ENCODE data around the gene FOLR1. TPM values are rescaled to one million over a fixed set of nuclear protein-coding genes. Genes with fewer than 3 reads are reported as not detected.
"Not testable (repeated sequence)": the region's sequence is repeated elsewhere in the genome, so short reads cannot be mapped to it uniquely, and the experiment has no call there.

Gene FOLR1
- total RNA-seq, 6 experiments from 2014 or later, result 0.20 to 0.48 (median 0.38) TPM; not detected in 2

DNA sequence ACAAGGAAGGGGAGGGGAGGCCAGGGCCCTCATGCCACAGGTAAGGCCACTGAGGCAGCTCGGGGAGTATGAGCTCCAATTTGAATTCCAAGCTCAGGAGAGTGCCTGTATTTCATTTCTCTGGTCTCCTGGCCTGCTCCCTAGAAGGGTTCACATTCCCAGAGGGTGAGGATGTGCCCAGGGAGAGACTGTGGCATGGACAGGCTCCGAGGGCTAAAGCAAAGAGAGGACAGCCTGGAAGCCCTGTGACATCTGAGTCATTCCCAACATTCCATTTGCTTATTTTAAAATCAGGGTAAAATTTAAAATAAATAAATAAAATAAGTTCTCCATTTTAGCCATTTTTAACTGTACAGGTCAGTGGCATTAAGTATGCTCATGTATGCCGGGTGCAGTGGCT, 18.6 kb upstream of the FOLR1 start:
- peak; percentile 15 for DNase-seq
- peaks cover 13% of the 10 kb centered on the region for H3K4me1 Mint-ChIP-seq (ENCODE audit: low read depth)
- H3K36me3 Mint-ChIP-seq (ENCODE audit: low read depth), result no peaks in the 10 kb centered on the region
- H3K27me3 Mint-ChIP-seq (ENCODE audit: insufficient read depth), result no peaks in the 10 kb centered on the region; the same call in 1 of the 2 replicates
- H3K4me3 Mint-ChIP-seq, result no peak overlapping the region
- peak overlapping the region; percentile 29; the same call in 1 of the 2 replicates for H3K27ac Mint-ChIP-seq
- TF ChIP-seq, protein P1, sequence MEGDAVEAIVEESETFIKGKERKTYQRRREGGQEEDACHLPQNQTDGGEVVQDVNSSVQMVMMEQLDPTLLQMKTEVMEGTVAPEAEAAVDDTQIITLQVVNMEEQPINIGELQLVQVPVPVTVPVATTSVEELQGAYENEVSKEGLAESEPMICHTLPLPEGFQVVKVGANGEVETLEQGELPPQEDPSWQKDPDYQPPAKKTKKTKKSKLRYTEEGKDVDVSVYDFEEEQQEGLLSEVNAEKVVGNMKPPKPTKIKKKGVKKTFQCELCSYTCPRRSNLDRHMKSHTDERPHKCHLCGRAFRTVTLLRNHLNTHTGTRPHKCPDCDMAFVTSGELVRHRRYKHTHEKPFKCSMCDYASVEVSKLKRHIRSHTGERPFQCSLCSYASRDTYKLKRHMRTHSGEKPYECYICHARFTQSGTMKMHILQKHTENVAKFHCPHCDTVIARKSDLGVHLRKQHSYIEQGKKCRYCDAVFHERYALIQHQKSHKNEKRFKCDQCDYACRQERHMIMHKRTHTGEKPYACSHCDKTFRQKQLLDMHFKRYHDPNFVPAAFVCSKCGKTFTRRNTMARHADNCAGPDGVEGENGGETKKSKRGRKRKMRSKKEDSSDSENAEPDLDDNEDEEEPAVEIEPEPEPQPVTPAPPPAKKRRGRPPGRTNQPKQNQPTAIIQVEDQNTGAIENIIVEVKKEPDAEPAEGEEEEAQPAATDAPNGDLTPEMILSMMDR (IDR thresholded peaks at IDR 0.05), result no peak
- no peaks in the 10 kb centered on the region for H3K9me3 Mint-ChIP-seq

- H3K4me1 Mint-ChIP-seq (ENCODE audit: low read depth), result peaks cover 19% of the 10 kb centered on the region
- no peak overlapping the region for H3K27ac Mint-ChIP-seq
- no peak overlapping the region for H3K4me3 Mint-ChIP-seq
- TF ChIP-seq, protein P1 (IDR thresholded peaks at IDR 0.05), result no peak
- no peaks in the 10 kb centered on the region for H3K36me3 Mint-ChIP-seq (ENCODE audit: low read depth)
- no peaks in the 10 kb centered on the region; the same call in 1 of the 2 replicates for H3K27me3 Mint-ChIP-seq (ENCODE audit: insufficient read depth)
- no peaks in the 10 kb centered on the region for H3K9me3 Mint-ChIP-seq
- DNase-seq, result no peak
Observed at GRCh38 chr11:72174302-72175070, 17.5 kb upstream of the FOLR1 start.

DNA sequence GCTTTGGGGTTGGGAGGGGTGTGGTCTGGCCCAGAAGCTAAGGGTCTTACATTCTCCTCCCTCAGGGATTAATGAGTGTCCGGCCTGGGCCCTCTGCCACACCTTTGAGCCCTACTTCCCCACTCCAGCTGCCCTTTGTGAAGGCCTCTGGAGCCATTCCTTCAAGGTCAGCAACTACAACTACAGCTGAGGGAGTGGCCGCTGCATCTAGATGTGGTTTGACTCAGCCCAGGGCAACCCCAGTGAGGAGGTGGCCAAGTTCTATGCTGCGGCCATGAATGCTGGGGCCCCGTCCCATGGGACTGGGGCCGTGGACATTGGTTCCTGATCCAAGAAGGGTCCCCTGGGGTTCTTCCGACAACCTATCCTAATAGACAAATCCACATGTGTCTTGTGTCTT, 14.3 kb upstream of the FOLR1 start:
- Mint-ChIP-seq H3K36me3 (ENCODE audit: low read depth) (no peaks in the 10 kb centered on the region), H3K4me3 (no peak overlapping the region), H3K4me1 (ENCODE audit: low read depth) (peaks cover 39% of the 10 kb centered on the region), H3K27ac (no peak overlapping the region), H3K27me3 (ENCODE audit: insufficient read depth) (peaks cover 1% of the 10 kb centered on the region; the same call in 1 of the 2 replicates), H3K9me3 (no peaks in the 10 kb centered on the region)
- no peak for DNase-seq
- TF ChIP-seq, protein P1 (IDR thresholded peaks at IDR 0.05), result no peak

DNA sequence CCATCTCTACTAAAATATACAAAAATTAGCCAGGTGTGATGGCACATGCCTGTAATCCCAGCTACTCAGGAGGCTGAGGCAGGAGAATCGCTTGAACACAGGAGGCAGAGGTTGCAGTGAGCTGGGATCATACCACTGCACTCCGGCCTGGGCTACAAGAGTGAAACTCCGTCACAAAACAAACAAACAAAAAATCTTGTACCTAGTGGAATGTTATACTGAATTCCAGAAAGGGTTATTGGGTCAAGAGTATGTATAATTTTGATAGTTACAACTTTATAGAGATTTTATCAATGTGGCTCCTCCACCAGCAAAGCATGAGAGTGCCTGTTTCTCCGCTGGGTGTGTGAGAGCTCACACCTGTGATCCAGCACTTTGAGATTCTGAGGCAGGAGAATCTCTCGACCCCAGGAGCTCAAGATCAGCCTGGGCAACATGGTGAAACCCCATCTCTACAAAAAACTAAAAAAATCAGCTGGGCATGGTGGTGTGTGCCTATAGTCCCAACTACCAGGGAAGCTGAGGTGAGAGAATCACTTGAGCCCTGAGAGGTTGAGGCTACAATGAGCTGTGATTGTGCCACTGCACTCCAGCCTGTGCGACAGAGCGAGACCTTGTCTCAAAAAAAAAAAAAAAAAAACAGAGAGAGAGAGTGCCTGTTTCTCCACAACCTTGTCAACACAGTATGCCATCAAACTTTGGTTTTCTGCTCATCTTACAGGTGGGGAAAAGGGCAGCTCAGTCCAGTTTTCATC, 12.7 kb upstream of the FOLR1 start:
- TF ChIP-seq, protein P1 (IDR thresholded peaks at IDR 0.05), result no peak
- no peak for DNase-seq
- Mint-ChIP-seq H3K9me3 (no peaks in the 10 kb centered on the region), H3K36me3 (ENCODE audit: low read depth) (no peaks in the 10 kb centered on the region), H3K27me3 (ENCODE audit: insufficient read depth) (peaks cover 1% of the 10 kb centered on the region; the same call in 1 of the 2 replicates), H3K4me3 (no peak overlapping the region), H3K4me1 (ENCODE audit: low read depth) (peaks cover 43% of the 10 kb centered on the region), H3K27ac (no peak overlapping the region)

GRCh38 chr11:72179804-72180396, 12.0 kb upstream of the FOLR1 start:
- no peak overlapping the region for H3K27ac Mint-ChIP-seq
- TF ChIP-seq, protein P1 (IDR thresholded peaks at IDR 0.05), result no peak
- no peak overlapping the region for H3K4me3 Mint-ChIP-seq
- no peaks in the 10 kb centered on the region for H3K9me3 Mint-ChIP-seq
- no peak for DNase-seq
- peaks cover 1% of the 10 kb centered on the region; the same call in 1 of the 2 replicates for H3K27me3 Mint-ChIP-seq (ENCODE audit: insufficient read depth)
- H3K4me1 Mint-ChIP-seq (ENCODE audit: low read depth), result peaks cover 43% of the 10 kb centered on the region
- H3K36me3 Mint-ChIP-seq (ENCODE audit: low read depth), result no peaks in the 10 kb centered on the region

GRCh38 chr11:72180892-72181552, 10.9 kb upstream of the FOLR1 start:
- peaks cover 43% of the 10 kb centered on the region for H3K4me1 Mint-ChIP-seq (ENCODE audit: low read depth)
- H3K4me3 Mint-ChIP-seq; H3K27me3 Mint-ChIP-seq (ENCODE audit: insufficient read depth); H3K9me3 Mint-ChIP-seq; DNase-seq; H3K36me3 Mint-ChIP-seq (ENCODE audit: low read depth): not testable (repeated sequence)
- H3K27ac Mint-ChIP-seq, result peak overlapping the region; percentile 74

Data from HFFc6 (cell line).